GM12801 (cell line): ENCODE results near the gene PPM1F.

ENCODE experiments used
- TF ChIP-seq, protein P1 (sequence below): IDR thresholded peaks from one replicate; pipeline ENCODE4 v1.5.1; 2011; ENCODE audit warnings: control low read depth; ENCODE audit not compliant: insufficient read length; ENCODE audit errors: extremely low read depth

The PPM1F gene

DNA sequence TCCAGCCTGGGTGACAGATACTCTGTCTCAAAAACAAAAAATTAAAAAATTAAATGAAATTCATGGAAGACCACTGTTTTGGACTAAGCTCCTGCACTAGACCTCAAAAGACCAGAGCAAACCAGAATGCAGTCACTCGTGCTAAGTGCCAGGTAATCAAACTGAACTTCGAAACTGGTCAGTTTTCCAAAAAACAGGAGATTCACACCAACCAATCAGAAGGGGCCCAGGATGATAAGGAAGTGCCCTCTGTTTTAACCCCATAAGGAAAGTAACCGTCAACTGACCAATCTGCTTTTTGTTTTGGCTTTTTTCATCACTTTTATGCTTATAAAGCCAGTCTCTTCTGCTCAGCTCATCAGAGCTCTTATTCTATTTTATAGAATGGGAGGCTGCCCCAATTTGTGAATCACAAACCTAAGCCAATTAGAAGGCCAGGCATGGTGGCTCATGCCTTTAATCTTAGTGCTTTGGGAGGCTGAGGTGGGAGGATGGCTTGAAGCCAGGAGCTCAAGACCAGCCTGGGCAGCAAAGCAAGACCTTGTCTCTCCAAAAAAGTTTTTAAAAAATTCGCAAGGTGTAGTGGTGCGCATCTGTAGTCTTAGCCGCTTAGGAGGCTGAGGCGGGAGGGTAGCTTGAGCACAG, 40.1 kb upstream of the PPM1F start:
- TF ChIP-seq, protein P1, sequence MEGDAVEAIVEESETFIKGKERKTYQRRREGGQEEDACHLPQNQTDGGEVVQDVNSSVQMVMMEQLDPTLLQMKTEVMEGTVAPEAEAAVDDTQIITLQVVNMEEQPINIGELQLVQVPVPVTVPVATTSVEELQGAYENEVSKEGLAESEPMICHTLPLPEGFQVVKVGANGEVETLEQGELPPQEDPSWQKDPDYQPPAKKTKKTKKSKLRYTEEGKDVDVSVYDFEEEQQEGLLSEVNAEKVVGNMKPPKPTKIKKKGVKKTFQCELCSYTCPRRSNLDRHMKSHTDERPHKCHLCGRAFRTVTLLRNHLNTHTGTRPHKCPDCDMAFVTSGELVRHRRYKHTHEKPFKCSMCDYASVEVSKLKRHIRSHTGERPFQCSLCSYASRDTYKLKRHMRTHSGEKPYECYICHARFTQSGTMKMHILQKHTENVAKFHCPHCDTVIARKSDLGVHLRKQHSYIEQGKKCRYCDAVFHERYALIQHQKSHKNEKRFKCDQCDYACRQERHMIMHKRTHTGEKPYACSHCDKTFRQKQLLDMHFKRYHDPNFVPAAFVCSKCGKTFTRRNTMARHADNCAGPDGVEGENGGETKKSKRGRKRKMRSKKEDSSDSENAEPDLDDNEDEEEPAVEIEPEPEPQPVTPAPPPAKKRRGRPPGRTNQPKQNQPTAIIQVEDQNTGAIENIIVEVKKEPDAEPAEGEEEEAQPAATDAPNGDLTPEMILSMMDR: no peak

DNA sequence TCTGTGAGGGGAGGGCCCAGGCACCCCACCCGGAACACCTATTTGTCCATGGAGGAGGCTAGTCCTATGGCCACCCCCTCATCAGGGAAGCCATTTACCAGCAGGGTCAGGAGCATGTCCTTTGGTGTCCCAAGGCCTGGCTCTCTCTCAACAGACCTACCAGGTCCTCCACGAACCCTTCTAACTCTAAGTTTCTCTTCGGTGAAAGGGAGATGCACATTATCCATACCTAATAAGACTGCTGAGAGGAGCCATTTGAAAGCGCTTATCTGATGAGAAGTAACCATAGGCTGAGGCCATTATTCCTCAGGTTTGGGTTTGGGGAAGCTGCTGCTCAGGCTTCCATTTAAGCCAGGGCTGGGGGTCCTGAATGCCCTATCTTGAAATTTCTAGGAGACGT, 39.1 kb upstream of the PPM1F start:
- TF ChIP-seq, protein P1: no peak

DNA sequence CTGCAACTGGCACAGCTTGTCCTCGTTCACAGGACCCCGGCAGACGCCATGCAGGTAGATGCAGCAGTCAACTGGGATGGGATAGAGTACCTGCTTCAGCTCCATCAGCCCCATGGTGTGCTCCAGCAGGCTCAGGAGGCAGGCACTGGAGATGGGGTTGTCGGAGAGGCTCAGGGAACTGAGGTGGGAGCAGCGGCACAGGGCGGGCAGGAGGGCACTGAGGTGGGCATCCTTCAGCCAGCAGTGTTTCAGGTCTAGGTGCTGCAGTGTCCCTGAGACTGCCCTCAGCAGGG, 38.6 kb upstream of the PPM1F start:
- TF ChIP-seq, protein P1: no peak

DNA sequence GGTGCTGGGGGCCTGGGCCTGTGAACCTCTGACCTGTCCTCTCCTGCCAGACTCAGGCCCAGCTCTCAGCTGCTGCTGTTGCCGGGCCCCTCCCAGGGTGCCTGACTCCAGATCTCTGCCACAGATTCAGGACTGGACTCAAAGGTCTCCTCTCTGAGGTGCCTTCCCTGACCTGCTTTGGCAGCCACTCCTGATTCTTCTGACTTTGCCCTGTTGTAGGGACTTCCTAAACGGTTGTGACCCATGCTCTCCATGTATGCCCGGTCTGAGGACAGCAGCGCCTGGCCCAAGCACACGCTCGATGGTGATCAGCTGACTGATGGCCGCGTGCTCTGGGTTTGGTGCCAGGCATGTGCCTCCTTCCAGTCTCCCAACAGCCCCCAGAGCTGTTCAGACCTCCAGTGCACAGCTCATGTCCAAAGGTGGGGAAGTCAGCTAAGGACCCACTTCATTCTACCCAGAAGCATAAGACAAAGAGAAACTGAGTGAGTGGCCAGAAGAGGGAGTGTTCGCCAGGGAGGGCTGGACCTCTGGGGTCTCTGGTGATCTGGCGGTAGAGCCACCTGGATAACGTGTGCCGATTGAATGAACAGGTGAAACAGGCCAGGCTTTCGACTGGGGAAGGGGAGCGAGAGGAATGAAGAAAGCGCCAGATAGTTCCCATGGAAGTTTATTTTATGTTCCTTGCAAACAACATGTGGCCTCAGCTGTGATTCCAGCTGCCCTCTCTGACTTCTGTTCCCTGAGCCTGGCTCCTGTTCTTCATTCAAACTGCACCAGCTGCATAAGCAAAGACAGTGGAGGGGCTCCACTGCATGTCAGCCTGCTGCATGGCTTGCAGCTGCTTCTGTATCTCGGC, 38.0 kb upstream of the PPM1F start:
- TF ChIP-seq, protein P1: no peak

DNA sequence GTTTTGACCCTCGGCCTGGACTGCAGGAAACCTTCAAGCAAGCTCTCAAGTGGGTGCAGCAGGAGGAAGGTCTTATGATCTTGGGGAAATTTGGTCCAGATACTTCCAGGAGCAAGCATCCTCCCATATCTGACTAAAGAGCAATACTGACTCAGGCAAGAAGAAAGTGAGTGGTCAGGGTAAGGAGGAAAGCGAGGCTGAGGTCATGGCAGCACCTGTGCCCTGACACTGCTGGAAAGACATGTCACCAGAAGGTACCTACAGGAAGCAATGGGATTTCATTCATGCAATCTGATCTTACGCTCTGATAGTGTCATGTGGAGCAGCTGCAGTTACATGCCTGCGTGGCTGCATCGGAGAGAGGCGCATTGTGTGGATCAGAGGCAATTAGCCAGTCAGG, 36.4 kb upstream of the PPM1F start:
- TF ChIP-seq, protein P1: no peak

DNA sequence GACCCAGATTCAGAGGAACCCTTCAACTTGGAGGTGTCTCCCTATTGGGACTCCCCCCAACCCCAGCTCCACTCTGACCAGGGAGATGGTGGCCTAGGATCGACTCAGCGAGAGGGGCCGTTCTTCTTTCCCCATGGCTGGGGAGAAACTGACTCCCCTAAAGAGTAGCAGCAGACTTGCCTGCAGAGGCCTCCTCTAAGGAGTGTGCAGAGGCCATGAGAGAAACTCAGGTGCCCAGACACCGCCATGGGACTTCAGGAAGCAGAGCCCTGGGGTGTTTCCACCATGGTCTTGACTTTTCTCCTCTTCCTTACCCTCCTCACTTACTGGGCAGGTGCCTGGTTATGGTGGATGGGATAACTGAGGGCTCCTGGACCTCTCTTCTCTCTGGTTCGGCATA, 32.6 kb upstream of the PPM1F start:
- TF ChIP-seq, protein P1: no peak

DNA sequence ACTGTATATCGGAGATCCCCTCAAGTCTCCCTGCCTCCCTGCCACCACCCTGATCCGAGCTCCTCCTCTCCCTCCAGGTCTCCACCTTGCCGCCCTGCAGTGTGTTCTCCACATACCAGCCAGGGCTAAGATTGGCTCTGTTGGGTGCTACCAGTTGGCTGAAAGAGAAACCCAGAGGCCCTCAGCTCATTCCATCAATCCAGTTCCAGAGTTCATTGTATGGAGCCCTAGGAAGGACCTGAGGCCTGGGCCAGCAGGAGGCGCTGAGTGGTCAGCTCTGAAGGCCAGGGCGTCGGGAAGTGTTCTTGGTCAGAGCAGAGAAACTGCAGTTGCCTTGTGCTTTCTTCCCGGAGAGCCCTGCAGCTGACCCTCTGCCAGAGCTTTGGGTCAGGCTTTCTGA, 32.1 kb upstream of the PPM1F start:
- TF ChIP-seq, protein P1: no peak
